ENCODE data around the gene OBI1. TPM values are rescaled to one million over a fixed set of nuclear protein-coding genes. Genes with fewer than 3 reads are reported as not detected.

OBI1 gene
- polyA plus RNA-seq, 3 donors, result 20.7 to 22.3 (median 21.6) TPM

DNA sequence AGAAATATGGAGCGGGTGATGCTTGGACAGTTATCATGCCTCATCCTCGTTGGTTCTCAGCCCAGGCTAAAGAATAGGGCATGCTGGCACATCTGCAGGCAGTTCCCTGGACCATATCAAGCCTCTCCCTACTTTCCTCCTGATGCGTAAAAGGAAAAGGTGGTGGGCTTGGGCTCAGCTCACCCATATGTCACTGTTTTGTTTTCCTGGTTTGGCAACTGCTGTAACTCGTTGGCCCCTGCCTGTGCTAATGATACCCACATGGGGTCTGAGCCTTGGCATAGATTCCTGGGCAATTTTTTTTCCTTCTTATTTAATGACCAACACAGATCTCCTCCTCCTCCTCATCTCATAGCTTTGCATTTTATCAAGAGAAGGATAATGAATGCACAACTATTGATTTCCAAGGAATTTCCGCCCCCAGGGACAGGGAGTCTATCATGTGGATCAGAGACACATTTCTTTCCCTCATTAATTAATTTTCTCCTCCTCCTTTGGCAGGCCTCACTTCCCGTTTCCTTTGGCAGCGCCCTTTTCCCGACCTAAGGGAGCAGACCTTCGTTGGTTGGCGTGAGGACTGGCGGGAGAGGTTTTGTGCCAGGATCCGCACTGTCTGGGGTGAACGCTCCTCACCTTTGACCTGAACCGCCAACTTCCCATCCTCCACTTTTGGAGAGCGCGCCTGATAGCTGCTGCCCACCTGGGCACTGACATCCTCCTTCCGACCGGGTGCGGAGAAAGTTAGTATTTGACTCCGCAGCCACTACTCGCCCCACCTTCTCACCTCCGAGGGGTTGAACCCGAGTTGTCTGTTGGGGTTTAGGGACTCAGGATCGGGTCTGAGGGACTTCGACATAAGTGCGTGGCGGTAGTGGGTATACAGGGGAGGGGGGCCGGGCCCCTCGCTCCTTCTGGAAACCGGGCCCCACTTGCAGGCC, 52.2 kb downstream of the OBI1 start:
- no peak for DNase-seq

DNA sequence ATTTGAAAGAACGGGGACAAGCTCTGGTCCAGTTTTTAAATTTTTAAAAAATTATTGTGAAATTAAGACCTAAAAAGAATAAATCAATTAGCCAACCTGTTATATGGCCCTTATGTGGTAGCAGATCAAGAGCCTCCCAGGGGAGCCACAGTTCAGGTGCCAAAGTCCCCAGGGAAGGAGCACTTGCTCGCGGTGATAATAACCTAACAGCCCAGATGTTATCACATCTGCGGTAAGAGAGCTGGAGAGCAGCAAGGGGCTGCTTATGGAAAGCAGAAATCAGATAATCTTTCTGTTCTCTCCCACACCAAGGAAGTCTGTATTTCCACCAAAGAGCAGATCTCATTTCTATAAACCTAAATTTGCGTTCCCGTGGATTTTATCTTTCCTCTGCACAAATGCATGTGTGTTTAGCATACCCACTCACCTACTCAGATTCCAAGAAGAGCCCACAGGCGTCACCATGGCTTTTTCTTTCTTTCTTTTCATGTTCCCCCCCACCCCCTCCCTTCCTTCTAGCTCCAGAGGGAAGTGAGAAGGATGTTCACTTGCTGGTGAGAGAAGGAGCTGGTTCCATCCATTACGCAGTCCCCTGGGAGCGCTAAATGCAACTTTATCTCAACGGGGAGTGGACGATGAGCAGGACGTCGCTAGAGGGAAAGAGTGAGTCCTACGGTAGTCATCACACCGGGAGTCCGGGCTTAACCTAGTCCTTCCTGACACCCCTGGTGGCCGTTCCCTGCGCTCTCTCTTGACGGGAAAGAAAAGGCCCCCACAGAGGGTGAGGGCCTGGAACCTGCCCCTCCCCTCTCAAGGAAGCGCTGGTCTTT, 54.0 kb downstream of the OBI1 start:
- no peak for DNase-seq

DNA sequence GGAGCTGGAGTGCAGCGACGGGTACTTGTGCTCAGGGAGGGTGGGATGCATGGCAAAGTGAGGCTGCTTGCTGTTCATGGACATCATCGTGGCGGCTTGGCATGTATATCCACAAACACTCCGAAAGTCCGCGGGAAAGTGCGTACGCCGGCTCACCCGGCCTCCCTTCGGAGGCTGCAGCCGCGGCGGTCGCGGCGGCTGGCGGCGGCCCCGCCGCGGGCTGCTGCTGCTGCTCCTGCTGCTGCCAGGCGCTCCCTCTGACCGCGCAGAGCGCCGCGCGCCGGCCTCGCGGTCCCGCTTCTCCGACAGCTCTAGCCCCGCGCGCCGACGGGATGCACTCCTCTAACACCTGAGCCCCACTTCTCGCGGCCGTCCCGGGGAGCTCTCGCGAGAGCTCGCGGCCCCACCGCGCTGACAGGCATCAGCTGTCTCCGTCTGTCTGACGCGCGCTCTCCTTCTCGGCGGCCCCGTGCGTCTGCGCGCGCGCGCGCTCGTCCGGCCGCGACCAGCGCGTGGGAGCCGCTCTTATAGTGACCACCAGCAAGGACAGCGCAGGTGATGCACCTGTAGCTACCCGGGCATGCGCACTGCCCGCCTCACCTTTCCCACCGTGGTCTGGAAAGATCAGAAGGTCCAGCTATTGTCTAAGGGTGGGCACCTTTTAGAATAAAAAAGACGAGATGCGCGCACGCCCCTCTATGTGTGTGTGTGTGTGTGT, 55.6 kb downstream of the OBI1 start, which contains the start of gene POU4F1:
POU4F1 (minus strand) TSS at position 313 of the 718 bp plus-strand sequence; CDS start at position 87, 226 bp downstream.
- peak; percentile 57 for DNase-seq

DNA sequence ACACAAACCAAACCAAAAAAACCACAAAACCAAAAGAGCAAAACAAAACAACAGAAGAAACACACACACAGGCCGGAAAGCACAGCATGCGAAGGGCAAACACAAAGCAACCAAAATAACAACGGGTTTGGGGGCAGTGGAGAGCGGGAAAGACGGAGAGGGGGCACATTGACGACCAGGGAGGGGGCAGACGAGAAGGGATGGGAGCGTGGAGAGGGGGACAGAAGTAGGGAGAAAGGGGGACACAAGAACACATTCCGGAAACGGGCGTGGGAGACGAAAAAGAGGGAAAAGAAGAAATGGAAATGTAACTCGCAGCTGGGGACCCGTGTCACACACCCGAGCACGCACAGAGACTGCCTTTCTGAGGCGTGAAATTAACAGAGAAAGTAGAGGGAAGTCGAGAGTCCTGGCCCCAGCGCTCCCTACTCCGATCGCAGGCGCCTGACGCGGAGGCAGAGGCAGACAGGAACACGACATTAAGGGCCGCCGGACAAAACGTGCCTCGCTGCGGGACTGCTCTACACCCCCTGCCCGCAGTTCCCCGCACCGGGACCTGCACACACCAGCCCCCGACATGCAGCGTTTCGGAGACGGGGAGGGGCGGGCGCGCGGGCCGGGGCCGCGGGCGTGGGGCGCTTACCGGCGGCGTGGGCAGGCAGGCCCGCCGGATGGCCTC, 56.3 kb downstream of the OBI1 start:
- DNase-seq, result no peak

DNA sequence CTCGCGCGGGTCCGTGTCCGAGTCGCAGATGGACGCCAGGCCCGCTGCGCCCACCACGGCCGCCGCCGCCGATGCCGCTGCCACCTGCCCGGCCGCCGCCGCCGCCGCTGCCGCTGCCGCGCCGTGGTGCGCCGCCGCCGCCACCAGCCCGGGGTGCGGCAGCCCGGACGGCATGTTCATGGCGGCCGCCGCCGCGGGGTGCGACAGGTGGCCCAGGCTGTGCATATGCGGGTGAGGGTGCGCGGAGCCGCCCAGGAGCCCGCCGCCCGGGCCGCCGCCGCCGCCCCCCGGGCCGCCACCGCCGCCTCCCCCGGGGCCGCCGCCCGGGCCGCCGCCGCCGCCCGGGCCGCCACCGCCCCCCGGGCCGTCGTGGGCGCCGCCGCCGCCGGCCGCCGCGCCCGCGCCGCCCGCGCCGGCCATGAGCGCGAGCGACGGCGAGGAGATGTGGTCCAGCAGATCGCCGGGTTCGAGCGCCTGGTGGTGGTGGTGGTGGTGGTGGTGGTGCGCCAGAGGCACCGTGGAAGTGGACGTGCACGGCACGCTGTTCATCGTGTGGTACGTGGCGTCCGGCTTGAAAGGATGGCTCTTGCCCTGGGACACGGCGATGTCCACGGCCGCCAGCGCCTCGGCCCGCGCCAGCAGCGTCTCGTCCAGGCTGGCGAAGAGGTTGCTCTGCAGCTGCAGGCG, 56.9 kb downstream of the OBI1 start:
- DNase-seq, result no peak

DNA sequence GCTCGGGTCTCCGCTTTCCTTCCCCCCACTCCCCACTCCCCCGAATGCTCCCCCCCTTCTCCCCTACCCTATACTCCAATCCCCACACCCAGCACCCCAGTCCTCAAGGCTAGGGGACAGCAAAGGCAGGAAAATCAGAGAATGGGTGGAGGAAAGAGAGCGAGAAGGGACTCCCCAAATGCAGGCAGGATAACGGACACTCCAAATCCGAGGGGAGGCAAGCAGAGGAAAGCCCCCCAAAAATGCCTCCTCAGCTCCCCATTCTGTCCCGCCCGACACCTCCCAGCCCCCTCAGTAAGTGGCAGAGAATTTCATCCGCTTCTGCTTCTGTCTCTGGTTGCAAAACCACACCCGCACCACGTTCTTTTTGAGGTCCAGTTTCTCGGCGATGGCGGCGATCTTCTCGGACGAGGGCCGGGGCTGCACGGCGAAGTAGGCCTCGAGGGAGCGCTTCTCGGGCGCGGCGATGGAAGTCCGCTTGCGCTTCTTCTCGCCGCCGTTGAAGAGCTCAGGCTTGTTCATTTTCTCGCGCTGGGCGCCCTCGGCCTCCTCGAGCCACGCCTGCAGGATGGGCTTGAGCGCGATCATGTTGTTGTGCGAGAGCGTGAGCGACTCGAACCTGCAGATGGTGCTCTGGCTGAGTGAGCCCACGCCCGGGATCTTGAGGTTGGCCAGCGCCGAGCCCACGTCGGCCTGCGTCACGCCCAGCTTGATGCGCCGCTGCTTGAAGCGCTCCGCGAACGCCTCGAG, 57.7 kb downstream of the OBI1 start:
- DNase-seq, result no peak

DNA sequence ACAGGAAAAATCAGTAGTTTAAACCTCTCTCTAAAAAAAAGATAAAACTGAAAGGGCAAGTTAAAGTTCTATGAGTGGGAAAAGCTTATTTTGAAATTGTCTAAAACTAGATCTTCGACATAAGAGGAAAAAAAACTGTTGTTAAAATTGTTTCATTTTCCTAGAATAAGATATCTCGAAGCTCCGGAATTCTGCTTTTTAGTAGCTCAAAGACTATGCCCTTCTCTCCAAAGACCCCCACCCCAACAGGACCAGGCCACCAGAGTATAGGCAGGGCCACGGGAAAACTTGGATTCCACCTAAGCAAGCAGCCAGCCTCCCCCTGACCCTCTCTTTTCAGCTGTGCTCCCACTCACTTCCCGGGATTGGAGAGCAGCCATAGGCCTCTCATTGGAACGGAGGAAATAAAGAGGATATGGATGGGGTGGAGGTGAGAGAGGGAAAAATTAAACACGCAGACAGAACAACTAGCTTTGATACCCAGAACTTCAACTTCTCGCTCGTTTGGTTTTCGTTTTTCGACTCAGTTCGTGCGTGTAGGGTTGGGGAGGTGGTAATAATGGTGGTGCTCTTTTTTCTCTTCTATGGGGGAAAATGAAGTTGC, 58.6 kb downstream of the OBI1 start:
- DNase-seq, result no peak

DNA sequence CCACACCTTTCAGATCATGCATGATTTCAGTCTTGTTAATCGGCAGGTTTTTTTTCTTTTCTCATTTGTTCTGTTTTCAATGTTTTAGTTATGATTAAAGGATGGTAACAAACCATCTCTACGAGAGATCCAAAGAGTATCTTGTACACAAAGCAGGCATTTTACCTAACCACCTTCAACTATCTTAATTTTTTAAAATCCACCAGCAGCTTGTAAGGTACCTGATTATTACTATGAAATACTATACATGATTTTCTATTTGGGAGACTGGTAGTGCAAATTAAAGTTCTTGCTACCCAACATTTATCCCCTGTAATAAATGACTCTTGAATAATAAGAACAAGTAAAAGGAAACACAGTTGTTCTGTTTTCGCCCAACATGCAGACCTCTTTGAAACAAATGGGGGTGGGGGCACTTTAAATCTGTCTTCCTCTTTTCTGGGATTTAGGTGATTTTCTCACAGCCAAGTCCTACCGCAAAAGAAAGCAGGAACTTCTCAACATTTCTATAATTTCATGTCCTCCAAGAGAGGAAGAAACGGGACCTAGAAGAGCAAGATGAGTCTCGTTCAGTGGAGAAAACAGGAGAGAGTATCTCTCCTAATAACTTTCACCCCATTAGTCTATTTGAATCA, 59.2 kb downstream of the OBI1 start:
- DNase-seq, result no peak

DNA sequence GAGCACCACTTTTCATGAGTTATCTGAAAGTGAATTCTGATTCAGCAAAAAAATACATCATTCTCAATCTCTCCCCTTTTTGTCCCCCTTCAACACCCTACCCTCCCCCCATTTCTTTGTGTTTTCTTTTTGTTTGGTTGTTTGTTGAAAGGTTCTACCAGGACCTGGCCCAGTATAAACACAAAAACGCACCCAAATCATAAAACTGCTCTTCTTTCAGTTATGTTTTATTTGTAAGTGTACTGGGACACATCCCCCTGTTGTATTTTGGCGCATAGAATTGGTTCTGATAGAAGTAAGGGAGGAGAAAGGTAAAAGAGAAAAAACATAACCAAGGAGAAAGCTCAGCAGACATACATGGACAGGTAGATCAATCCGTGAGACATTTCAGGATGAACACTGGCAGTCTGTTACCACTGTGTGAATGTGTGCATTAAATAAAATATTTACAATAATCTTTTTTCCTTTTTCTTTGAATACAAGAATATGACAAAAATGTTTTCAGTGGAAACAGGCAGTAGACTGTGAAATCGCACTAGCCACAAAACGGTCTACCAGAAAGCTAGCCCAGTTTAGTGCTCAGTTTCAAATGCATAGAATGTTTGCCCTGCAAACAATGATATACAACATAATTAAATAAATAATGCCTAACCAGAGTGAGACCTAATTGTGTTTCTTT, 59.9 kb downstream of the OBI1 start:
- no peak for DNase-seq

DNA sequence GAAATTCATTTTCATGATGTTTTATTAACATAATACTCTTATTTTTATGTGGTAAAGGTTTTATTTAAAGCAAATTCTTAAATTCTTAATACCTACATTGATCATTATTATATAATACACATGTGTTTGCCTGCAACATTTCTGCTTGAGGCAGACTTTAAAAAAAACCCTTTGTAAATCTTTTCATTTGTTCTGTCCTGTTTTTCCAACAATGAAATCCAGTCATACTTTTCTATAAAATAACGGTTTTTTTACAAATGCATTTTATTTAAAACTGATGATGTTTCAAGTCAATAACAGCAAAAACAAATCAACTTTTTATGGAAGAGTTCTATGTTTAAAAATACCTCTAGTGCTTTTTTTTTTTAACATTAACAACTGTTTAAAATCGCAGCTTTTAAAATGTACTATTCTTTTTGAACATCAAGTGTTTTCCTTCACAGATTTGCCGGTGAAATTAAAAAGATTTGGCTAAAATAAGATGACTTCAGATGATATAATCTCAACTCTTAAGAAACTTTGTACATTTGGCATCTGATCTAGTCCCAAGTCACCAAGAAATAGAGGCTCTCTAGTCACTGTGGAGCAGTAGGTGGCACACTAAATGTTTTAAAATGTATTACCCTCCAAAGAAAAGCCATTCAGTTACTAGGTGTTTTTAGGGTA, 60.7 kb downstream of the OBI1 start:
- no peak for DNase-seq

DNA sequence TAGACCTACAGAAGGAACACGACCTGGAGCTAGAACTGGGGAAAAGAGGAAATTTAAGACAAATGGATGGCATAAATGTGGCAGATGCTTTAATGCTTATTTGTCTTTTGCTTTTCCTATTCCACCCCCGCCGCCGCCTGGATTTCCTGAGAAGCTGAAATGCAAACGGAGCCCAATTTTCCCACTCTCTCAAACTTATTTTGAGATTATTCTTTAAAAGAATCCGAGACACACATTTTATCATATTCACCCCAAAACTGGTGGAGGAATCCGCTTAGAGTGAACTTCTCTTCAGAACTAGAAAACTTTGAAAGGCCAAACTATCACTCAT, 61.4 kb downstream of the OBI1 start:
- no peak for DNase-seq

DNA sequence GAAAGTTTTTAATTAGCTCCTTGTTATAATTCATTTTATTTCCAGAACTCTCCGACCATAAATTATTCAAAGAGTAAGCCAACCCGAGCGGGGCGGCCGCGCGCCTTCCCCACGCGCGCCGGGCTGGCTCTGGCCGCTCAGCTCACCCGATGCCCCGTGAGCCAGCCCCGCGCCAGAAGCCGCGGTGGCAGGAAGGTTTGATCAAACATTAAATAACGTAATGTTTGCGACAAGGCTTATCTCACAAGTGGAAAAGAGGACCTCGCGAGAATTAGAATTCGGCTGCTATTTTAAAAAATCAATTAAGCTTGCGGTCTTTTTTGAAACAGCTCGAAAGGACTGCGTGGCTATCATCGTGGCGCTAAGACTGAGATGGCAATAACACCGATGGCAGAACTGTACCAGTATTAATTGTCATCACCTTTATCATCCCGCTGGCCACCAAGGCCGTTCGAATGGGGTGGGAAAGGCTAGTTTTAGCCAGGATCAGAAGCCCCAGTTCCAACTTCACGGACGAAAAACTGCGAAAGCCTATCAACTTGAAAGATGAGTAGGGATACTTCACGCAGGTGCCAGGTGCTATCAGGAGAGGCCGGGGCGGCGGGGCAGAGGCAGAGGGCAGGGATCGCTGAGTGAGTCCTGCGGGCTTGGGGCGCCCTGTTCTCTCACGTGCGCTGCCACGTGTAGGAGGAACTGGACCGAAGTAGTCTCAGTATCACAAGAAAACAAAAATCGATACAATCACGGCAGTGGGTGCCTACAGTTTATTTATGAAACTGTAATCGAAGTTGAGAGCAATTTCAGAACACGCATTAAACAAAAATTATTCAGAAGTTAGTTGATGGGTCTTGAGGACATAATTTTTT, 62.0 kb downstream of the OBI1 start:
- no peak for DNase-seq

DNA sequence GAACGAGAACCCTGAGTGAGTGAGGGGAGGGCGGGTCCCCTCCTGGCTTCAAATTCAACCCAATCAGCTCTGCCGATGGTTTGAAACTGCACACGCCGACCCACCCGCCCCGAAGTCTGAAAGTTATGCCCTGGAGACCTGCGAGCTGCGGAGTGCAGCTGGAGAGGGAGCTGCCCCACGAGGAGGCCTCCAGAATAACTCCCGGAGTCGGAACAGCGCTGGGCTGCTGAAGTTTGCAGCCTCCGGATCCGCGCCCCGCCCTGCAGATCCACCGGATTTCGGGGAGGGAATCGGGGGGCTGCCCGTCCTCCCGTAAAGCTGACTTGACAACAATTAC, 62.6 kb downstream of the OBI1 start:
- no peak for DNase-seq

DNA sequence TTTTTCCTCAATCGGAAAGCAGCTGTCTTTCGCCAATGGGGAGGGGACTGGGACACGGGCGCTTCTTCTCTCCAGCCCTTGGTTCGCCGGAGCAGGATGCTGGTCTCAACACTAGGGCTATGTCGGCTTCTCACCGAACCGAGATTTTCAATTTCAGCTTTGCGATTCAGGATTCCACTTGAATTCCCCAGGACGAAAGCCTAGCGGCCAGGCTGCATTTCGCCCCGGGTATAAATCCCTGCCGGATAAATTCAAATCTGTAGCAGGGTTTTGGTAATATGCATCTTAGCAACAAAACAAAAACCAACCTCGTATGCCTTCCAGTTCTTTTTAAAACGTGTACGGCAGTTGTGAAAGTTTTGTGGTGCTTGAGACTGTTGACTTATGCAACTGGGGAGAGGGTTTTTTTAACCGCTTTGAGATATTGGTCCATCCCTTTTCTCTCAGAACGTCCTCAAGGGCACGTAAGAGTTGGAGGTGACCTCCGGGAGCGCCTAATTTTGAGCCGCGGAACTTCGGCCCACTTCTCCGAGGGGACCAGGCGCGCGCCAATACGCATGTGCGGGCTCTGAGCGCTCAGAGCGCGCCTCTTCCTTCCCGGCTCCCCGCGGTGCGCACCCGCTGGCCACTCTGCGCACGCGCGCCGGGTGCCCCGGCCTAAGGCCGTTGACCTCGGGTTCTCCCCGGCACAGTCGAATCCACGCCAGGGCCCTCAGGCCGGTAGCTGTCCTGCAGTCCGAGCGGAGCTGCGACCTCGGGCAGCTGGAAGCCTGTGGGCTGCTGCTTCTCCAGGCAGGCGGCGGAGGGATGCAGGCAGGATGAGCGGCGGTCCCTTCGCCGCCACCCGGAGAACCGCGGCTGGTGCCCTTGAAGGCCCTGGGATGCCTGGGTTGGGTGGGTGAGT, 63.2 kb downstream of the OBI1 start:
- DNase-seq, result no peak

DNA sequence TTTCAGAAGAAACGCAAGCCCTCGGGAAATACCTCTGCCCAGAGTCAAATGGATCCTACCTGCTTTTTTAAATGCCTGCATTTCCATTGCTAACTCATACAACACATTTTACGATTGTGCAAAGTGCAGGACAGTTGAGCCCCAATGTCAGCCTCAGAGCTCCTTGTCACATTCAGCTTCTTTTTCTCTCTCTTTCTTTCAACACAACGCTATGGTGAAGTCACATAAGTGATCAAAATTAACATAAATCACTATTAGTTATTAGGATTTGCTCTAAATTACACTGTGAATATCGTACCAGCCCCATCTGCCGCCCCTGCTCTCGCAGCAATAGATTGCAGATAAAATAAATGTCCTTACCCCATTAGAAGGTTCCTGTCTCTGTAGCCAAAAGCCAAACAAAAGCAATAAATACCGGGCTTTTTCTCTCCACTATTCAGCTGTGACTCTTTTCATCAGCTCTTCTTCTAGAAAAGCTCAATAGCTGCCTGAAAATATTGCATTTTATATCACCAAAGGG, 64.4 kb downstream of the OBI1 start:
- no peak for DNase-seq

All from renal pelvis (tissue), 4 donors.